Stimulated activated CD4-positive, alpha-beta T cell treated with anti-CD3 and anti-CD28 coated beads, Interleukin-4, amount 100 ng/mL, for 1 hour (primary cell): ENCODE data around the gene NBEA.
"Not testable (repeated sequence)": the region's sequence is repeated elsewhere in the genome, so short reads cannot be mapped to it uniquely, and the experiment has no call there.

Source experiments
- DNase-seq: peaks from one replicate; pipeline ENCODE4 v3.0.0-alpha.2; 2020

NBEA gene

DNA sequence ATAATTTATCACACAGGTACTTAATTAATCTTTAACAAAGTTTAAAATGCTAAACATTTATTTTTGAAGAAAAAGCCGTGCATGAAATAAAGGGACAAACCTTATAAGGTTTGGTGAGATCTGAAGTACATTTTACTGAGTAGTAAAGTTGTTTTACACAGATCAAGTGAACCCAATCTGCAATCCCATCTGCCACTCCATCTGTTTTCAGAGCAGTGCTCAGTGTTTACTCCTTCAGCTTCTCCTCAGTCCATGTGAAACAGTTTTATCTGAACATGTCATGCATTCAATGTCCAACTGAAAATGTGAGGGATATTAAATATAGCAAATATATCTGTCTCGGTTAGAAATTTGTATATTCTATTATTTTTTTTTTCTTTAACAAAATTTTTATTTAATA is 367.6 kb downstream of the NBEA start:
- DNase-seq, result no peak

DNA sequence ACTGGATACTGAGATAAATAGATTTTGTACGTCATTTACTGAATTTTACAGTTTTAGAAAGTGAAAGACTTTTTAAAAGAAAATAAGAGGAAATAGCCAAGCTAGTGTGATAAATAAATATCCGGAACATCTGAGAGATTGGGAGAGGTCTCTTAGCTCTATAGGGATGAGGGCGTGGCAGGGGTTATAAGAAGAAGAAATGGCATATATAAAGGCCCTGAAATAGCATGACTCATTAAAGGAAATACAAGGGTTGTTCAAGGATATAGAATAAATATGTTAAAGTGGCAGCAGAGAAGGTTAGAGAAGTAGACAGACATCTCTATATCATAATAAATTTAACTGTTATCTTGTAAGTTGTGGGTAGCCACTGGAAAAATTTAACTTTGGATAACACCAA is 390.1 kb downstream of the NBEA start:
- no peak for DNase-seq

GRCh38 chr13:35333157-35333556 is 391.1 kb downstream of the NBEA start:
- DNase-seq, result no peak

GRCh38 chr13:35342440-35342839 is 400.4 kb downstream of the NBEA start:
- no peak for DNase-seq

- no peak for DNase-seq
These were observed 401.3 kb downstream of the NBEA start for GRCh38 chr13:35343417-35343816.

DNA sequence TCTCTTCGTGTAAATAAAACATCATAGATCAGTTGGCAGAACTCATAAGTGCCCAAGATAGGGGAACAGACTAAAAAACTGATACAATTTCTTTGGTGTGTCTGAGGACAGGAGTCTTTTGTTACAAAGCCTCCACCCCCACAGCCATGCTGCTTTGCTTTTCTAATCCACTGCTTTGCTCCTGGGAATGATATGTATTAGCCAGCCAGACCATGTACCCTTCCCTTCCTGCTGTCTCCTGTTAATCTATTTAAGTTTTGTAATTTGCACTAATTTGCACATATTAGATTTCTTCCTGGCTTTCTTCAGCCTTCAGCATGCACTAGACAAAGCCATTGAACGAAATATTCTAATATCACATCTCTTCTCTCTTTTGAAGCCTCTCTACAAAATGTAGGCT is 403.9 kb downstream of the NBEA start:
- DNase-seq, result no peak

GRCh38 chr13:35346494-35346893 is 404.4 kb downstream of the NBEA start:
- DNase-seq, result no peak

GRCh38 chr13:35347679-35348205 is 405.7 kb downstream of the NBEA start:
- no peak for DNase-seq

GRCh38 chr13:35349052-35349451 is 407.0 kb downstream of the NBEA start:
- DNase-seq, result no peak

- DNase-seq, result no peak
These were observed 407.7 kb downstream of the NBEA start for GRCh38 chr13:35349673-35350278.

GRCh38 chr13:35354285-35354684 is 412.2 kb downstream of the NBEA start:
- no peak for DNase-seq

- DNase-seq, result no peak
These were observed 412.8 kb downstream of the NBEA start for GRCh38 chr13:35354882-35355281.

DNA sequence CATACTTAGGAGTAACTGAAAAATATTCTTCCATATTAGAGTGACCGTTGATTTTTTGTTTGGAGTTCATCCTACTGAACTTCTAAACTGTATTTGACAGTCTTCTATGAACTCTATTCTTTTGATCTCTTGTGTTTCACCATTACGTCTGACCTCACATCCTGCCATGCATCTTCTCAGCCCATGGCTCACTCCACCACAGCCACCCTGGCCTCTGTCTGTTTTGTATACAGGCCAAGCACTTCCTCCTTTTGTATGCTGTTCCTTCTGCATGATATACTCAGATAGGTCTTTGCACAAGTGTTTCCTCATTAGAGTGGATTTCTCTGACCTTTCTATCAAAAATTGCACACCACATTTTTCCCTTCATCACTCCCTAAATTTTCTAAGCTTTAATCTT is 414.5 kb downstream of the NBEA start:
- no peak for DNase-seq

DNA sequence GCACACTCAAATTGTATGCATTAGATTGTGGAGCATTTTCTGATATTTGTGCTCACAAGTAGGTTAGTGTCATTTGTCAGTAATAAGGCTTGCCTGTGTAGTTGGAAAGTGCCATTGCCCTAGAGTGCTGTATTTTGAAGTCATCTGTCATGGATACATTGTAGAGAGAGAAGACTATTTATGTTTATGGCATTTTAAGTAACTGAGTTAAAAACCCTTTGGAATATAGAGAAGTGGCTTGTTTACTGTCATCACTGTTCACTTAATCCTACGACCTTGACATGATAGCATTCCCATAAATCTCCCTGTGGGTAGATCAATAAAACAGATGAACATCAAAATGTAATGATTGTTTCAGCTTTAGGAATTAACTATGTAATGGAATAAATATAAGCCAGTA is 423.8 kb downstream of the NBEA start:
- DNase-seq, result no peak

DNA sequence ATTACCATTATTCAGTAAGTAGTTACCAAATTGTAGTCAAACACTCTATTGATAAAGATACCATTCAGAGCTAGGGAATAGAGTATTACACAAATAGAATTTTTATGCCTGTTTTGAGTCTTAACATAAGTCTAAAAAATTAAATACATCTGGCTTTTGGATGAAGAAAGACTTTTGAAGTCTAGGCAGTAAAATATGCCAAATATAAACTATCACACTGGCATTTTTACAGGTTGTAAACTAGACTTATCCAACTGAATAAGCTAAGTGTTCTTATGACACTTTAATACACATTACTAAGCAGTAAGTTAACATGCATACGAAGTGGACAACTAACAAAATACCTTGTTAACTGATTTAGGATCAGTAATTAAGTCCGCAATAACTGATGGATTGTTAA is 425.5 kb downstream of the NBEA start:
- no peak for DNase-seq

DNA sequence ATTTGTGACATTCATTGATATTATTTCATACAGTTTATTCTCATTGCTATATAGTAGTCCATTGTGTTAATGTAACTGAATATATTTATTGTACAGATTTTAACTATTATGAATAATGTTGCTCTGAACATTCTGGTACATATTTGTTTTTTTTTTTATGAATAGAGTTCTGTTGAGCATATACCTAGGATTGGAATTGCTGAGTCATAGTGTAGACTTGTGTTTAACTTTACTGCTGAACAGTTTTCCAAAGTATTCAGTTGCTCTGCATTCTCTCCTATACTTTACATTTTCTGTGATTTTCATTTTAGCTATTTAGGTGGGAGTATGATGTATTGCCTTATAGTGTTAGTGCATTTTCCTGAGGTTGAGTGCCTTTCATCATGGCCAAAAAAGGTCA is 436.9 kb downstream of the NBEA start:
- no peak for DNase-seq

DNA sequence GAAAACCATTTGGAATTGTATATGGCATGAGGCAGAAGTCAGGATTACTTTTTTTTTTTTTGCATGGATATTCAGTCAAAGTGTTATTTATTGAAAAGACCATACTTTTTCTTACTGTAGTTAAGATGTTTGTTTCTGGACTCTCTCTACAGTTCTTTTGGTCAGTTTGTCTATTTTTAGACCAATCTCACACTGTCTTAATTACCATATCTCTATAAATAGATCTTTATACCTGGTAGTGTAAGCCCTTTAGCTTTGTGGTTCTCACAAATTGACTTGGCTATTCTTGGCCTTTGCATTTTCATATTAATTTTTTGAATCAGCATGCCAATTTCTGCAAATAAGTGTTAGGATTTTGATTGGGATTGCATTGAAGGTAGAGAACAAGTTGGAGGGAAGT is 437.6 kb downstream of the NBEA start:
- no peak for DNase-seq

DNA sequence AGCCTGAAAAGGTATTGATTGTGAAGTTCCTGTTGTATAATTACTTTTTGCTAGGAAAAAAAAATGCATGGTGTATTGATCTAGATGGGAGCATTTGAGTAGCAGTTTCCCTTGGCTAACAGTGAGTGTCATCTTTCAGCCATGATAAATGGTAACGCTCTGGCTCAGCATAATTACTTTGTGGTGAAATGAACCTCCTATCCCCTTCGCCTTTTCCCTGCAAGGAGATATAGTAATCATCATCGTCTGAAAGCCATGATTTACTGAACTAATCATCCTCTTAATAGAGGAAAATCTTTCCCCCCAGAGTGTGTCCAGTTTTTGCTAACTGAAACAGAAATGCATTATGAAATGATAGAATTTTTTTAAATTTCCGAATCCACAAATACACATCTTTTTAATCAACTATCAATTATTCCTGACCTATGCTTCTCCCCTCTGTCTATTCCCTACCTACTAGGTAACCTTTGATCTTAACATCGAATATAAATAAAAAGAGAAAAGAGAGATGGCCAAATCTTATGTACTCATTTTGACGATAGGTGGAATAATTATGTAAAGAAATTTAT is 445.7 kb downstream of the NBEA start:
- no peak for DNase-seq

GRCh38 chr13:35388441-35389355 is 446.6 kb downstream of the NBEA start:
- no peak for DNase-seq

DNA sequence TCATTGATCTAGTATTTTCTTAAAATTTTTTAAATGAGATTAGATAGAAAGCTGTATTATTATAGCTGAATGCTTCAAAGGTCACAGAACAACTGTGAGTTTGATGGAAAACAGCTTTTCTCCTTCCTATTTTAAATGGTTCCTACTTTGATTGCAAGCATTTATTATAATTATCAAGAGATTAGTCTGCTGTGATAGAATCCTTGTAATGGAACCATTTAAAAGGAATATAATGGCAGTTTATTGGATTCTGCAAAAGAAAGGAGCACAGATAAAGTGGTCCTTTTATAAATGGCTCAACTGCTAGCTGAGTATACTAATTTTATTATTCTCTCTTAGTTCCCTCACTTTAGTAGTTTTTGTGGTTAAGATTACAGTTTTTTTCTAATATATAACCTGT is 447.5 kb downstream of the NBEA start:
- DNase-seq, result no peak

GRCh38 chr13:35392768-35393167 is 450.7 kb downstream of the NBEA start:
- DNase-seq, result no peak

DNA sequence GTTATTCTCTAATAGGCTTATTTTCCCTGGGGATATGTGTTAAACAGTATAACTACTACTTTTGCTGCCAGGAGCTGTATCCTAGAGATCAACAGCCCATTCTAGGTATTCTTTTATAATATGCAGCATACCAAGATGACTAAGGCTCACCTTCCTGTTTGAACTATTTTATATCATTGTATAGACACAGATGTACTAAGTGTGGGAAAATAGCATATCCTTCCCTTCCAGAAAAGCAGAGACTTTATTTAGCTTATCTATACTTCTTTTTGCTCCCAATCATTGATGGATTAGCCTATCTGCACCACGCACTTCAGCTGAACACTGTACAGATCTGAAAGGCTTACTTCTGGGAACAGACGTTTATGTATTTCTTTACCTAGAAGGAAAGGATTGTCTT is 451.8 kb downstream of the NBEA start:
- DNase-seq, result no peak

DNA sequence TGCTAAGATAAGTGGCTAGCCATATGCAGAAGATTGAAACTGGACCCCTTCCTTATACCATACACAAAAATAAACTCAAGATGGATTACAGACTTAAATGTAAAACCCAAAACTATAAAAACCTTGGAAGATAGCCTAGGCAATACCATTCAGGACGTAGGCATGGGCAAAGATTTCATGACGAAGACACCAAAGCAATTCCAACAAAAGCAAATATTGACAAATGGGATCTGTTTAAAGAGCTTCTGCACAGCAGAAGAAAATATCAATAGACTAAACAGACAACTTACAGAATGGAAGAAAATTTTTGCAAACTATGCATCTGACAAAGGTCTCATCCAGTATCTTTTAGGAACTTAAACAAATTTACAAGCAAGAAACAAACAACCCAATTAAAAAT is 466.2 kb downstream of the NBEA start:
- DNase-seq, result not testable (repeated sequence)
